ENCODE results near the gene MMRN1. TPM values are rescaled to one million over a fixed set of nuclear protein-coding genes. Genes with fewer than 3 reads are reported as not detected.

The MMRN1 gene
- total RNA-seq, 1 donor from 2014 or later = 42.6 TPM

DNA sequence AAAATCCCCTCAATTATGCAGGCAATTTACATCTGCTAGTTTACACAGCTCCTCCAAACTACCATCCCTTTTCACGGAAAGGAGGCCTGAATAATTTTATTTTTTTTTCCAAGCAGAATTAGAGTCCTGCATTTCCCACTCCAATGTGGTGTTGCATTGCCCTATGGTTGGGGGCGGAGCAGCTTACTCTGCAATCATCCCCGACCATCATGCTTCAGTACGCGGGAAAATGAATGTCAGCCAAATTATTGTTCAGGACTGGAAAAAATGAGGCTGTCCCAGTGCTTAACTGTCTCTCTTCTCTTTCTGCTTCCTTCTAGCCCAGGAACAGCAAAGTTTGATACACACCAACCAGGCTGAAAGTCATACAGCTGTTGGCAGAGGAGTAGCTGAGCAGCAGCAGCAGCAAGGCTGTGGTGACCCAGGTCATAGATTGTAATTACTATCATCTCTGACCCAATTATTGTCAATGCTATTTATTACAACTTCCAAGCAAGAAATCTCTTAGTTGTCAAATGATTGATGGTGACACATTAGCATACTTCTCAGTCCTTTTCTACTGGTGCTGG lies 28.3 kb downstream of the MMRN1 start:
- H3K4me1 ChIP-seq = no peaks in the 10 kb centered on the region
- intact Hi-C loops (cut with DNase I) = no loop called here
- H3K36me3 ChIP-seq = no peaks in the 10 kb centered on the region
- H3K27ac ChIP-seq = no peak overlapping the region
- no peaks in the 10 kb centered on the region for H3K9me3 ChIP-seq
- no peak for DNase-seq
- no peak overlapping the region for H3K4me3 ChIP-seq
- no peak for ATAC-seq
- H3K27me3 ChIP-seq (ENCODE audit: low read depth) = no peaks in the 10 kb centered on the region
- TF ChIP-seq, protein P1, sequence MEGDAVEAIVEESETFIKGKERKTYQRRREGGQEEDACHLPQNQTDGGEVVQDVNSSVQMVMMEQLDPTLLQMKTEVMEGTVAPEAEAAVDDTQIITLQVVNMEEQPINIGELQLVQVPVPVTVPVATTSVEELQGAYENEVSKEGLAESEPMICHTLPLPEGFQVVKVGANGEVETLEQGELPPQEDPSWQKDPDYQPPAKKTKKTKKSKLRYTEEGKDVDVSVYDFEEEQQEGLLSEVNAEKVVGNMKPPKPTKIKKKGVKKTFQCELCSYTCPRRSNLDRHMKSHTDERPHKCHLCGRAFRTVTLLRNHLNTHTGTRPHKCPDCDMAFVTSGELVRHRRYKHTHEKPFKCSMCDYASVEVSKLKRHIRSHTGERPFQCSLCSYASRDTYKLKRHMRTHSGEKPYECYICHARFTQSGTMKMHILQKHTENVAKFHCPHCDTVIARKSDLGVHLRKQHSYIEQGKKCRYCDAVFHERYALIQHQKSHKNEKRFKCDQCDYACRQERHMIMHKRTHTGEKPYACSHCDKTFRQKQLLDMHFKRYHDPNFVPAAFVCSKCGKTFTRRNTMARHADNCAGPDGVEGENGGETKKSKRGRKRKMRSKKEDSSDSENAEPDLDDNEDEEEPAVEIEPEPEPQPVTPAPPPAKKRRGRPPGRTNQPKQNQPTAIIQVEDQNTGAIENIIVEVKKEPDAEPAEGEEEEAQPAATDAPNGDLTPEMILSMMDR (IDR thresholded peaks at IDR 0.05) = no peak

- ATAC-seq (no peak), DNase-seq (no peak)
- Histone ChIP-seq H3K9me3 (no peaks in the 10 kb centered on the region), H3K27me3 (ENCODE audit: low read depth) (no peaks in the 10 kb centered on the region), H3K4me3 (no peak overlapping the region), H3K4me1 (no peaks in the 10 kb centered on the region), H3K36me3 (no peaks in the 10 kb centered on the region), H3K27ac (no peak overlapping the region)
- TF ChIP-seq, protein P1 (IDR thresholded peaks at IDR 0.05) = no peak
- intact Hi-C loops (cut with DNase I) = no loop called here
These were observed 34.2 kb downstream of the MMRN1 start for GRCh38 chr4:89928838-89929237.

GRCh38 chr4:89929425-89930159 lies 34.9 kb downstream of the MMRN1 start:
- H3K4me1 ChIP-seq = no peaks in the 10 kb centered on the region
- no peaks in the 10 kb centered on the region for H3K27me3 ChIP-seq (ENCODE audit: low read depth)
- H3K9me3 ChIP-seq = no peaks in the 10 kb centered on the region
- H3K36me3 ChIP-seq = no peaks in the 10 kb centered on the region
- H3K27ac ChIP-seq = no peak overlapping the region
- ATAC-seq (no peak), DNase-seq (no peak)
- TF ChIP-seq, protein P1 (IDR thresholded peaks at IDR 0.05) = no peak
- intact Hi-C loops (cut with DNase I) = no loop called here
- H3K4me3 ChIP-seq = no peak overlapping the region

GRCh38 chr4:89939546-89939945 lies 44.9 kb downstream of the MMRN1 start:
- no peaks in the 10 kb centered on the region for H3K27me3 ChIP-seq (ENCODE audit: low read depth)
- TF ChIP-seq, protein P1 (IDR thresholded peaks at IDR 0.05) = no peak
- intact Hi-C loops (cut with DNase I) = no loop called here
- no peaks in the 10 kb centered on the region for H3K9me3 ChIP-seq
- no peaks in the 10 kb centered on the region for H3K36me3 ChIP-seq
- H3K27ac ChIP-seq = no peak overlapping the region
- no peaks in the 10 kb centered on the region for H3K4me1 ChIP-seq
- no peak overlapping the region for H3K4me3 ChIP-seq
- no peak for DNase-seq
- ATAC-seq = no peak

GRCh38 chr4:89939994-89940393 lies 45.3 kb downstream of the MMRN1 start:
- DNase-seq = no peak
- ATAC-seq = no peak
- intact Hi-C loops (cut with DNase I) = no loop called here

More at GRCh38 chr4:89939994-89940393, 45.3 kb downstream of the MMRN1 start:
- TF ChIP-seq, protein P1 (IDR thresholded peaks at IDR 0.05) = no peak
- no peaks in the 10 kb centered on the region for H3K36me3 ChIP-seq
- H3K4me3 ChIP-seq = no peak overlapping the region
- no peaks in the 10 kb centered on the region for H3K4me1 ChIP-seq
- no peaks in the 10 kb centered on the region for H3K27me3 ChIP-seq (ENCODE audit: low read depth)
- no peak overlapping the region for H3K27ac ChIP-seq
- H3K9me3 ChIP-seq = no peaks in the 10 kb centered on the region
